OCI-M2 (cell line): ENCODE results near the gene ARHGAP8.

Experiments
- DNase-seq: peaks from one replicate; lab custom pipeline; 2025; ENCODE audit not compliant: unreplicated experiment; lab: John Stamatoyannopoulos, UW

Gene ARHGAP8

DNA sequence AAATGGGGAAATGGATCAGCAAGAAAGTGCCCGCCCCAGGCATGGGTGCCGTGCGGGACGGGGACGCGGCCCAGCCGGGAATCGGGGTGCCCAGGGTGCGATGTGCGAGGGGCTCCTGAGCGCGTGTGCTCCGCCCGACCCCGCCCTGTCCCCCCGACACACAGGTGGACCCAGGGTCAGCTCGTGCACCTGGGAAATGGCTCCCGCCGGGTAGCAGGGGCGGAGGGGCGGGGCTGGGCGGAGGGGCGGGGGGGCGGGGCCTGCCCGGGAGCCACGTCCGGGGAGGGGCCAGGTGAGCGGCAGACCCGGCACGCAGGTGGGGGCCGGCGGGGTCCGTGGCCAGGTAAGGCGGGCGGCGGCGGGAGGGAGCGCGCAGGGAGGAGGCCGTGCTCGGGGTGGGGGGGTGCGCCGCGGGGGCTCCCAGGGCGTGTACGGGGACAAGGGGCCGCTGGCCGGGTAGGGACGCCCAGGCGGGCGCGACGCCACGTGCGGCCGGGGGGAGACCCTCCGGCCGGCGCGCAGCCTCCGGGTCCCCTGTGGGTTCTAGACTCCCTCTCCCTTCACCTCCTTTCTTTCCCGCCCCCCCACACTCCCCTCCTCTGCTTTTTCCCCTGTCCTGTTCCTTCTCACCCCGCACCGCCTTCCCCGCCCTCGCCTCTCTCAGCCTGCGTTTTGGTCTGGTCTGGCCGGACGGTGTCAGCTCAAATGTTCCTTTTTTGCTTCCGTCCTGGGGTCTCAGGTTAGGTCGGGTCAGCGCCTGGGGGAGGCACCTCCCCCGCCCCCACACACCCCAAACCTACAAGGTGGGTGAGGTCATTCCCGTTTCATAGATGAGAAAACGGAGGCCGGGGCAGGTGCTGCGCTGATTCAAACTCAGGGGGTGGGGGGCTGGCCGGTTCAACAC is at the start of gene ARHGAP8:
Gene ARHGAP8 (plus strand): TSS at position 291 of the 904 bp plus-strand sequence. CDS start 33,953 bp downstream, outside the sequence.
- DNase-seq: no peak

GRCh38 chr22:44703255-44703870 is 49.0 kb upstream of the ARHGAP8 start:
- no peak for DNase-seq

- DNase-seq: no peak
These were observed 48.0 kb upstream of the ARHGAP8 start for GRCh38 chr22:44704159-44705021.

GRCh38 chr22:44705022-44705297 is 47.4 kb upstream of the ARHGAP8 start:
- DNase-seq: no peak

GRCh38 chr22:44706488-44706887 is 45.9 kb upstream of the ARHGAP8 start:
- no peak for DNase-seq

GRCh38 chr22:44707178-44707577 is 45.2 kb upstream of the ARHGAP8 start:
- DNase-seq: no peak

DNA sequence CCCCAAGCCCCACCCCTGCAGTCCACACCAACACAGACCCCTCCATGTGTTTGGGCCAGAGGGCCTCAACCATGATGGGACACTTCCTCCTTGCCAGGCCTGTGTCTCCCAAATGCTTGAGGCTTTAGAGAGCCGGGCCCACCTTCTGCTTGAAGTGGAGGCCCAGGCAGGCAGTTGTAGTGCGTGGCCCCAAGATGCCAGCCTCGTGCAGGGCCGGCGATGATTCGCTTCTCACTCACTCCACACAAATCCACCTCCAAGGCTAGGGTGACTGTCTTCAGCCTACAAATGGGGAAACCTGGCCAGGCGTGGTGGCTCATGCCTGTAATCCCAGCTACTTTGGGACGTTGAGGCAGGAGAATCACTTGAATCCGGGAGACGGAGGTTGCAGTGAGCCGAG is 44.6 kb upstream of the ARHGAP8 start:
- DNase-seq: no peak

- DNase-seq: no peak
These were observed 42.4 kb upstream of the ARHGAP8 start for GRCh38 chr22:44709881-44710392.

GRCh38 chr22:44710474-44711240 is 41.7 kb upstream of the ARHGAP8 start:
- no peak for DNase-seq

DNA sequence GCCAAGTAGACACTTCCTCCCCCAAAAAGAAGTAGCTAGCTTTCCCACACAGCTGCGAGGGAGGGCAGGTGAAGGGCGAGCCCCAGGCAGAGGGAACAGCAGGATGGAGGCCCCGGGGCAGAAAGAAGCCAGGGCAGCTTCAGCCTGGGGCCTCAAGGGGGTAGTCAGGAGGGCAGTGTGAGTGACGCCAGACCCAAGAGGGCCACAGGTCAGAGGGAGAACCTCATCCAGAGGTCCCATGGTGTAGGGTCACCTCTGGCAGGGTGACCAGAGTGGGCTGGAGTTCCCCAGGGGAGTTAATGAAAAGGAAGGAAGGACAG is 41.2 kb upstream of the ARHGAP8 start:
- DNase-seq: no peak

GRCh38 chr22:44711690-44712555 is 40.5 kb upstream of the ARHGAP8 start:
- no peak for DNase-seq

- no peak for DNase-seq
These were observed 39.4 kb upstream of the ARHGAP8 start for GRCh38 chr22:44712962-44713361.

- no peak for DNase-seq
These were observed 37.5 kb upstream of the ARHGAP8 start for GRCh38 chr22:44714703-44715350.

DNA sequence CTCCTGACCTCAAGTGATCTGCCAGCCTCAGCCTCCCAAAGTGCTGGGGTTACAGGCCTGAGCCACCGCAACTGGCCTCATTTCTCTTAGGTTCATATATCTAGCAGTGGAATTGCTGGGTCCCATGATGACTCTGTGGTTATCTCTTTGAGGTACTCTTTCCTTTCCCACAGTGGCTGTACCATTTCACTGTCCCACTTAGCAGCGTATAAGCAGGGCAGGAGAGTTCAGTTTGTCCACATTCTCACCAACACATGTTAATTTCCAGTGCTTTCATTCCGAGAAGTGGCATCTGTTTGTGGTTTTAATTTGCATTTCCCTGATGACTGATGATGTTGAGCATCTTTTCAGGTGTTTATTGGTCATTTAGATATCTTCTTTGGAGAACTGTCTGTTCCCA is 34.0 kb upstream of the ARHGAP8 start:
- no peak for DNase-seq

GRCh38 chr22:44719586-44720368 is 32.6 kb upstream of the ARHGAP8 start:
- DNase-seq: no peak

- no peak for DNase-seq
These were observed 31.2 kb upstream of the ARHGAP8 start for GRCh38 chr22:44721213-44721612.

DNA sequence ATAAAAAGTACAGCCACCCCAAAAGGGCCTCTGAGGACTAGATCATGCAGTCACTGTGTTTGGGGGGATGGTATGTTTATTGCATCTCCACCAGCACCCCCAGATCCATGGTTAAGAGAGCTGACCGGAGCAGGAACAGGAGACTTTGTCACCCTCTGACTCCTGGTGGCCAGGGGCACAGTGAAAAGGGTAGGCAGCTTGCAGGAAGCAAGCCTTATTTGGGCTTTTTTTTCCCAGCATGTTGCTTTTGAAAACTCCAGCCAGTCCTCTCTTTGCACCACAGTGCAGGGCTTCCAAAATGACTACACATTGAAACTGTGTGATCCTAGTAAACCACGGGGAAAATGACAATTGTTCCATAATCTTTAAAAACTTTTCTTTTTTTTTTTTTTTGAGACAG is 29.8 kb upstream of the ARHGAP8 start:
- no peak for DNase-seq

DNA sequence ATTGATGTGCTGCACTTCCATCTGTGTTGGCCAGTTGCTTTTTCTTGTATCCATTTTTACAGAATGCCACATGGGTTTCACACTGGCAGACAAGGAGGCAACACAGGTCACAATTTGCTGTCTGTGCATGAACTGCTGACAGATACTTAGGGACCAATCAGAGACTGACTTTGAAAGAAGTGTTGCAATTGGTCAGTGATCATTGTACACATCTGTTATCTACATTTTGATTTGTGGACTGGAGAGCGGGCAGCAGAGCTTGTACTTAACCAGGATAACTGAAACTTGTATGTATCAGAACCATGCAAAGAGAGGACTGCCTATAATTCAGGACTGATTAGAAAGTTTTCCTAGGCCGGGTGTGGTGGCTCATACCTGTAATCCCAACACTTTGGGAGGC is 28.6 kb upstream of the ARHGAP8 start:
- no peak for DNase-seq

DNA sequence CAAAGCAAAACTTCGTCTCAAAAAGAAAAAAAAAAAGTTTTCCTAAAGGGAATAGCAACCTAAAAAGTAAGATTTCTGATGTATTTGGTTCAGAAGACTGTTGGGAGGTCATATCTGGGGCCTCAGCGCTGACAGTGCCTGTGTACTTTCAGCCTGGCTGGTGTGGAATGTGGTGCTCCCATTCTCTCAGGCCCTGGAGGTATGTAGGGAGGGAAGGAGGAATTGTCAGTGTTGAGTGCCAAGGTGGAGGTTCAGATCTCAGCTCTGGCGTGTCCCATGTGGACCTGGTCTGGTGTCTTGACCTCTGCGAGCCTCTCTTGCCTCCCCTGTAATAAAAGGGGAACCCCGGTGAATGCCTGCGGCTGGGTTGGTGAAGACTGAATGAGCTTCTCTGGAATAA is 28.0 kb upstream of the ARHGAP8 start:
- no peak for DNase-seq
